ENCODE data around the gene SAPCD2.
A peak's percentile ranks its signal among the peaks of the same experiment; 100 is the strongest.

The SAPCD2 gene

GRCh38 chr9:137053944-137054931 is 16.1 kb downstream of the SAPCD2 start, which contains the start of gene ENTPD2:
ENTPD2 (minus strand) TSS chr9:137054061; CDS start chr9:137053997, 64 bp downstream.
- Histone ChIP-seq H3K9me3 (ENCODE audit: insufficient read depth, low read length) (no peaks in the 10 kb centered on the region), H3K27me3 (ENCODE audit: insufficient read depth, insufficient read length) (peaks cover 65% of the 10 kb centered on the region), H3K9ac (ENCODE audit: insufficient read length, low read depth) (peak within 1 kb of the TSS; percentile 76), H3K4me3 (ENCODE audit: insufficient read length, low read depth) (peak within 1 kb of the TSS; percentile 49), H3K36me3 (ENCODE audit: insufficient read depth, insufficient read length, low read length) (no peaks in the 10 kb centered on the region), H3K4me1 (ENCODE audit: insufficient read depth, insufficient read length) (peaks cover 29% of the 10 kb centered on the region)
- TF ChIP-seq ZNF274 (IDR thresholded peaks at IDR 0.05; ENCODE audit: low read depth, low read length), result no peak
- TF ChIP-seq SUZ12 (IDR thresholded peaks at IDR 0.05; ENCODE audit: extremely low read depth, insufficient read depth, insufficient read length), result no peak
- TF ChIP-seq YY1 (IDR thresholded peaks at IDR 0.05; ENCODE audit: insufficient read depth, insufficient read length), result no peak
- DNase-seq (ENCODE audit: low read depth, low spot score), result no peak

GRCh38 chr9:137052998-137053943 is 17.1 kb downstream of the SAPCD2 start:
- DNase-seq (ENCODE audit: low read depth, low spot score), result no peak

GRCh38 chr9:137052293-137052692 is 18.1 kb downstream of the SAPCD2 start:
- Histone ChIP-seq H3K36me3 (ENCODE audit: insufficient read depth, insufficient read length, low read length) (no peaks in the 10 kb centered on the region), H3K9me3 (ENCODE audit: insufficient read depth, low read length) (no peaks in the 10 kb centered on the region), H3K4me1 (ENCODE audit: insufficient read depth, insufficient read length) (peaks cover 28% of the 10 kb centered on the region), H3K4me3 (ENCODE audit: insufficient read length, low read depth) (no peak overlapping the region), H3K27me3 (ENCODE audit: insufficient read depth, insufficient read length) (peaks cover 79% of the 10 kb centered on the region), H3K9ac (ENCODE audit: insufficient read length, low read depth) (no peak overlapping the region)
- no peak for DNase-seq (ENCODE audit: low read depth, low spot score)
- TF ChIP-seq SUZ12 (IDR thresholded peaks at IDR 0.05; ENCODE audit: extremely low read depth, insufficient read depth, insufficient read length) (no peak), YY1 (IDR thresholded peaks at IDR 0.05; ENCODE audit: insufficient read depth, insufficient read length) (no peak), ZNF274 (IDR thresholded peaks at IDR 0.05; ENCODE audit: low read depth, low read length) (no peak)

More at GRCh38 chr9:137052998-137053943, 17.1 kb downstream of the SAPCD2 start:
- Histone ChIP-seq H3K4me1 (ENCODE audit: insufficient read depth, insufficient read length) (peaks cover 28% of the 10 kb centered on the region), H3K9me3 (ENCODE audit: insufficient read depth, low read length) (no peaks in the 10 kb centered on the region), H3K9ac (ENCODE audit: insufficient read length, low read depth) (peak overlapping the region; percentile 76), H3K36me3 (ENCODE audit: insufficient read depth, insufficient read length, low read length) (no peaks in the 10 kb centered on the region), H3K4me3 (ENCODE audit: insufficient read length, low read depth) (peak overlapping the region; percentile 49), H3K27me3 (ENCODE audit: insufficient read depth, insufficient read length) (peaks cover 70% of the 10 kb centered on the region)
- TF ChIP-seq YY1 (IDR thresholded peaks at IDR 0.05; ENCODE audit: insufficient read depth, insufficient read length), result no peak
- TF ChIP-seq ZNF274 (IDR thresholded peaks at IDR 0.05; ENCODE audit: low read depth, low read length), result no peak
- peak; percentile 40 for TF ChIP-seq SUZ12 (IDR thresholded peaks at IDR 0.05; ENCODE audit: extremely low read depth, insufficient read depth, insufficient read length)

GRCh38 chr9:137051145-137051724 is 19.1 kb downstream of the SAPCD2 start:
- Histone ChIP-seq H3K9me3 (ENCODE audit: insufficient read depth, low read length) (no peaks in the 10 kb centered on the region), H3K27me3 (ENCODE audit: insufficient read depth, insufficient read length) (peaks cover 83% of the 10 kb centered on the region), H3K4me3 (ENCODE audit: insufficient read length, low read depth) (no peak overlapping the region), H3K9ac (ENCODE audit: insufficient read length, low read depth) (no peak overlapping the region), H3K36me3 (ENCODE audit: insufficient read depth, insufficient read length, low read length) (no peaks in the 10 kb centered on the region), H3K4me1 (ENCODE audit: insufficient read depth, insufficient read length) (peaks cover 28% of the 10 kb centered on the region)
- DNase-seq (ENCODE audit: low read depth, low spot score), result no peak
- TF ChIP-seq ZNF274 (IDR thresholded peaks at IDR 0.05; ENCODE audit: low read depth, low read length) (no peak), YY1 (IDR thresholded peaks at IDR 0.05; ENCODE audit: insufficient read depth, insufficient read length) (no peak)

GRCh38 chr9:137050570-137050969 is 19.8 kb downstream of the SAPCD2 start:
- H3K27me3 ChIP-seq (ENCODE audit: insufficient read depth, insufficient read length), result peaks cover 83% of the 10 kb centered on the region
- H3K9me3 ChIP-seq (ENCODE audit: insufficient read depth, low read length), result no peaks in the 10 kb centered on the region
- peaks cover 23% of the 10 kb centered on the region for H3K4me1 ChIP-seq (ENCODE audit: insufficient read depth, insufficient read length)
- no peak overlapping the region for H3K4me3 ChIP-seq (ENCODE audit: insufficient read length, low read depth)
- no peaks in the 10 kb centered on the region for H3K36me3 ChIP-seq (ENCODE audit: insufficient read depth, insufficient read length, low read length)
- no peak for TF ChIP-seq ZNF274 (IDR thresholded peaks at IDR 0.05; ENCODE audit: low read depth, low read length)
- no peak for TF ChIP-seq YY1 (IDR thresholded peaks at IDR 0.05; ENCODE audit: insufficient read depth, insufficient read length)
- no peak for TF ChIP-seq SUZ12 (IDR thresholded peaks at IDR 0.05; ENCODE audit: extremely low read depth, insufficient read depth, insufficient read length)
- no peak overlapping the region for H3K9ac ChIP-seq (ENCODE audit: insufficient read length, low read depth)
- DNase-seq (ENCODE audit: low read depth, low spot score), result no peak

- no peak for DNase-seq (ENCODE audit: low read depth, low spot score)
- Histone ChIP-seq H3K27me3 (ENCODE audit: insufficient read depth, insufficient read length) (peaks cover 84% of the 10 kb centered on the region), H3K9ac (ENCODE audit: insufficient read length, low read depth) (no peak overlapping the region), H3K4me3 (ENCODE audit: insufficient read length, low read depth) (no peak overlapping the region), H3K4me1 (ENCODE audit: insufficient read depth, insufficient read length) (peaks cover 20% of the 10 kb centered on the region), H3K36me3 (ENCODE audit: insufficient read depth, insufficient read length, low read length) (no peaks in the 10 kb centered on the region), H3K9me3 (ENCODE audit: insufficient read depth, low read length) (no peaks in the 10 kb centered on the region)
- TF ChIP-seq ZNF274 (IDR thresholded peaks at IDR 0.05; ENCODE audit: low read depth, low read length) (no peak), SUZ12 (IDR thresholded peaks at IDR 0.05; ENCODE audit: extremely low read depth, insufficient read depth, insufficient read length) (no peak), YY1 (IDR thresholded peaks at IDR 0.05; ENCODE audit: insufficient read depth, insufficient read length) (no peak)
These were observed 20.6 kb downstream of the SAPCD2 start for GRCh38 chr9:137049544-137050449.

Measured in NT2/D1 (cell line).